Measurements from ENCODE around the gene VPS54.

The VPS54 gene

GRCh38 chr2:64023485-64024258 lies 4.4 kb upstream of the VPS54 start:
- no peaks in the 10 kb centered on the region for H3K9me3 ChIP-seq (ENCODE audit: control extremely low read depth in 1 of 5, control insufficient read depth in 4 of 5, insufficient read depth in 2 of 5, low read depth in 1 of 5, low read length in 4 of 5)
- H3K4me3 ChIP-seq (ENCODE audit: control insufficient read depth in 1 of 7, extremely low read depth in 1 of 7, insufficient read depth in 4 of 7, low read depth in 2 of 7, low read length in 6 of 7) = no peak overlapping the region
- ChIA-PET POLR2A (interaction anchor here (0.7 kb wide), 1 partner anchor 16 kb away, joined by 3 read pairs; no protein-coding TSS in a partner anchor), CTCF (interaction anchor here (1.1 to 1.2 kb wide), 2 partner anchors 12 to 305 kb away, joined by 3 read pairs; no protein-coding TSS in a partner anchor)
- 89% methylated on average over 2 of the region's 4 CpGs for WGBS (ENCODE audit: insufficient coverage)
- H3K27me3 ChIP-seq (replicated peaks in 2 of 5; ENCODE audit: control insufficient read depth in 4 of 5, insufficient read depth in 5 of 5, low read length in 4 of 5) = no peaks in the 10 kb centered on the region
- peaks cover 2 to 22% (median 9%) of the 10 kb centered on the region in 4 experiments for H3K4me1 ChIP-seq (ENCODE audit: control extremely low read depth in 1 of 4, control insufficient read depth in 4 of 4, insufficient read depth in 4 of 4, low read length in 3 of 4)
- H3K27ac ChIP-seq (ENCODE audit: insufficient read depth in 1 of 2, low read depth in 1 of 2, low read length in 2 of 2, poor library complexity in 1 of 2, severe bottlenecking in 2 of 2) = no peak overlapping the region
- H3K36me3 ChIP-seq (ENCODE audit: control insufficient read depth in 4 of 4, insufficient read depth in 4 of 4, low read length in 3 of 4) = no peaks in the 10 kb centered on the region
- peak in 2 of 3 donors; percentile 32 to 52 for DNase-seq

DNA sequence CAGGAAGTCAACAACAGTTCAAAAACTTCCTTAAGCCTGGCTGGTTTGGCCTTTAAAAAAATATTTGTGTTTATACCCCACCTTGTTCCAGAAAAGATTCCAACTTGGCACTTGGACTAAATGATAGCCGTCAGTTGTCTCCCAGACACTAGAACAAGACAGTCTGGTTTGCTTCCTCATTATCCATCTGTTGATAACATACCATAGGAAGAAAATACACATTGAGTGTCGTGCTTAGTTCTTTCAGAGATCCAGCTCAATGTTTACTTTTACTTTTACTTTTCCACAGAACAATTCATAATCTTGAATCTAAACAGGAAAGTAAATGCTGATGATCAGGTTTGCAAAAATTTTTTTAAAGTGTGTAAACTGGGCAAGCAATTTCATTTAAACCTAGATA lies 2.4 kb upstream of the VPS54 start:
- Histone ChIP-seq H3K36me3 (ENCODE audit: control insufficient read depth in 4 of 4, insufficient read depth in 4 of 4, low read length in 3 of 4) (no peaks in the 10 kb centered on the region), H3K4me1 (ENCODE audit: control extremely low read depth in 1 of 4, control insufficient read depth in 4 of 4, insufficient read depth in 4 of 4, low read length in 3 of 4) (peaks cover 5 to 30% (median 12%) of the 10 kb centered on the region in 4 experiments), H3K27me3 (replicated peaks in 2 of 5; ENCODE audit: control insufficient read depth in 4 of 5, insufficient read depth in 5 of 5, low read length in 4 of 5) (no peaks in the 10 kb centered on the region), H3K9me3 (ENCODE audit: control extremely low read depth in 1 of 5, control insufficient read depth in 4 of 5, insufficient read depth in 2 of 5, low read depth in 1 of 5, low read length in 4 of 5) (no peaks in the 10 kb centered on the region), H3K27ac (ENCODE audit: insufficient read depth in 1 of 2, low read depth in 1 of 2, low read length in 2 of 2, poor library complexity in 1 of 2, severe bottlenecking in 2 of 2) (peak overlapping the region in 1 of 2 experiments; percentile 12), H3K4me3 (ENCODE audit: control insufficient read depth in 1 of 7, extremely low read depth in 1 of 7, insufficient read depth in 4 of 7, low read depth in 2 of 7, low read length in 6 of 7) (peak overlapping the region in 3 of 7 experiments; percentile 19 to 54 (median 26))
- DNase-seq = peak in 2 of 3 donors; percentile 53 to 63
- ChIA-PET CTCF (no interaction called here), POLR2A (interaction anchor here (1.3 kb wide), 1 partner anchor 28 kb away, joined by 3 read pairs; no protein-coding TSS in a partner anchor)
- WGBS (ENCODE audit: insufficient coverage) = 20% methylated on average over 1 of the region's 2 CpGs

DNA sequence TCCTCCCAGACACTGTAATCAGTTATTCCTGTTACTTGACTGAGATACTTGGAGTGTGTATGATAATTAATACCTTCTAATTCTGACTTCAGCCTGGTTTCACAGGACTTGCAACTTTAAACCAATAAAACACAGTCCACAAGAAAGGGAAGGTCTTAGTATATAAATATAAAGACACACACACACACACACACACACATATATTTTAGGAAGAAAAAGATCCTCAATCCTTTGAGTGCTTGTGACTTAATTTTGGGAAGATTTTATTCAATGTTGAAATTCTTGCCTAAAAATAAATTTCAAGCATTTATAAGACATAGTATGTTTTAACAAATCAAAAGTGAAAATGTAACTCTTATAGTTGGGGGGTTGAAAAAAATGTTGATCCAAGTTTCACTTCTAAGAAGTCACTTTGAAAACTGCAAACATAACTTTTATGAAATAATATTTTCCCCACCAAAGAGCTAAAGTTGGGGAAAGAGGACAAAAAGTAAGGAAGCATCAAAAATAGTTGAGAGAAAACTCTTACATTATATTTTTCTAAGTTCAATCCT lies 824 bp upstream of the VPS54 start:
- peak overlapping the region in 6 of 7 experiments; percentile 74 to 96 (median 84) for H3K4me3 ChIP-seq (ENCODE audit: control insufficient read depth in 1 of 7, extremely low read depth in 1 of 7, insufficient read depth in 4 of 7, low read depth in 2 of 7, low read length in 6 of 7)
- ChIA-PET CTCF (interaction anchor here (0.8 kb wide), 1 partner anchor 14 kb away, joined by 3 read pairs; no protein-coding TSS in a partner anchor), POLR2A (no interaction called here)
- no peaks in the 10 kb centered on the region for H3K9me3 ChIP-seq (ENCODE audit: control extremely low read depth in 1 of 5, control insufficient read depth in 4 of 5, insufficient read depth in 2 of 5, low read depth in 1 of 5, low read length in 4 of 5)
- H3K27me3 ChIP-seq (replicated peaks in 2 of 5; ENCODE audit: control insufficient read depth in 4 of 5, insufficient read depth in 5 of 5, low read length in 4 of 5) = no peaks in the 10 kb centered on the region
- H3K36me3 ChIP-seq (ENCODE audit: control insufficient read depth in 4 of 4, insufficient read depth in 4 of 4, low read length in 3 of 4) = no peaks in the 10 kb centered on the region
- H3K27ac ChIP-seq (ENCODE audit: insufficient read depth in 1 of 2, low read depth in 1 of 2, low read length in 2 of 2, poor library complexity in 1 of 2, severe bottlenecking in 2 of 2) = peak overlapping the region; percentile 81 to 88
- peaks cover 5 to 31% (median 15%) of the 10 kb centered on the region in 4 experiments for H3K4me1 ChIP-seq (ENCODE audit: control extremely low read depth in 1 of 4, control insufficient read depth in 4 of 4, insufficient read depth in 4 of 4, low read length in 3 of 4)
- peak in 2 of 3 donors; percentile 42 to 49 for DNase-seq

DNA sequence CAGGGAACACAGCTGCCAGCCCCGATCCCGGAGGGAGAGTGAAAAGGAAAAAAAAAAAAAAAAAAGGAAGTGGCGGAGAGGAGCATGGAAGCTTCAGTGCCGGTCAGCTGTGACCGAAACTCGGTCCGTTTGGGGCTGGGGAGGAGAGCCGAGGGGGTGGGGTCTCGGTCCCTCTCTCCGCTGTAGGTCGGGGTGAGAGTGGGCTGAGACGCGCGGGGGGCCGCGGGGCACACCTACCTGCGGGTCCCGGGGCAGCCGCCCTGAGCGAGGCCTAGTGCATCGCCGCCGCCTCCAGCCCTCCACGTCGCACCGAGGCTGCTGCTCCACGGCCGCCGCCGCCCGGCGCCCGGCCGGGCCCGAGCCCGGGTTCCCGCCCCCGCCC lies 536 bp downstream of the VPS54 start:
- no peaks in the 10 kb centered on the region for H3K36me3 ChIP-seq (ENCODE audit: control insufficient read depth in 4 of 4, insufficient read depth in 4 of 4, low read length in 3 of 4)
- peak overlapping the region; percentile 44 to 96 (median 81) for H3K4me3 ChIP-seq (ENCODE audit: control insufficient read depth in 1 of 7, extremely low read depth in 1 of 7, insufficient read depth in 4 of 7, low read depth in 2 of 7, low read length in 6 of 7)
- peak in 2 of 3 donors; percentile 55 to 75 for DNase-seq
- WGBS (ENCODE audit: insufficient coverage) = 0% methylated on average over 13 of the region's 38 CpGs
- ChIA-PET POLR2A (interaction anchor here (1.0 kb wide), 1 partner anchor 178 kb away, joined by 5 read pairs; no protein-coding TSS in a partner anchor), CTCF (no interaction called here)
- H3K9me3 ChIP-seq (ENCODE audit: control extremely low read depth in 1 of 5, control insufficient read depth in 4 of 5, insufficient read depth in 2 of 5, low read depth in 1 of 5, low read length in 4 of 5) = no peaks in the 10 kb centered on the region
- peaks cover 5 to 35% (median 15%) of the 10 kb centered on the region in 4 experiments for H3K4me1 ChIP-seq (ENCODE audit: control extremely low read depth in 1 of 4, control insufficient read depth in 4 of 4, insufficient read depth in 4 of 4, low read length in 3 of 4)
- no peaks in the 10 kb centered on the region for H3K27me3 ChIP-seq (replicated peaks in 2 of 5; ENCODE audit: control insufficient read depth in 4 of 5, insufficient read depth in 5 of 5, low read length in 4 of 5)
- H3K27ac ChIP-seq (ENCODE audit: insufficient read depth in 1 of 2, low read depth in 1 of 2, low read length in 2 of 2, poor library complexity in 1 of 2, severe bottlenecking in 2 of 2) = peak overlapping the region; percentile 81 to 88

DNA sequence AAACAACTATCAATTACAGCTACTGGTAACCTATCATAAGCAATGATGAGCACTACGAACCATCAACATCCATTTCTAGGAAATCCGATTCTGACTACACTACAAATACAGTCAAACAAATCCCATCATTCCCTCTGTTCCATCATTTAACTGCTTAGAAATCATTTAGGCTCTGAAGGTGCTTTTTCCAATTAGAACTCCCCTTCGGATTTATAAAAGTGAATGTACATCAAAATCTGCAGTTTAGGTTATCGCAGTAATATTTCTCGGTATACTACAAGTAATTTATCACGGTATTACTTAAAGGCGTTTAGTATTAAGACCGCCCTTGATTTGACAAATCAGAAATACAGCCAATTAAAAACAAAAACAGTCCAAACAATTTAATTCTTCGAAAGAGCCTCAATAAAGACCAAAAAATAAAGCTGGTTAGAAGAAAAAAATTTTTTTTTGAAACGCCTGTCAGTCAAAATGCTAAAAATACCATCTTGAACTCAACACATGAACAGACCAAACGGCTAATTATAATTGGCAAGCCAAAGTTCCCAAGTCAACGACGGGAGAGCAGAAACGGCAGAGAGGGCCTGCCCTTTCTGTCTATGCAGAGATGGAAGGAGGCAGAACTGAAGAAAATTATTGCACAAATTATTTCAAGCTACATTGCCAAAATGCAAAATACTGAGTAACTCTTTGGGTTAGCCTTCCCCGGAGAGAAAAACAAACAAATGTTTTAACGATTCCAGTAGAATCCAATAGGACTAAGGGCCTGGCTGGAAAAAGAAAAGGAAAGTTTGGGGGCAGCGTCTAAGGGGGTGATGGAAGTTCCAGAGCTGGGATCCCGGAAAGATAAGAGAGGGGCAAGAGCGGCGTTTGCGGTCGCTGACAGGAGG lies 1.2 kb downstream of the VPS54 start:
- WGBS (ENCODE audit: insufficient coverage) = 28% methylated on average over 13 of the region's 22 CpGs
- ChIA-PET CTCF (interaction anchor here (0.6 kb wide), 1 partner anchor 417 kb away, joined by 3 read pairs; no protein-coding TSS in a partner anchor), POLR2A (interaction anchor here (0.6 to 1.0 kb wide), 2 partner anchors 140 to 177 kb away, joined by 3 to 5 read pairs; no protein-coding TSS in a partner anchor)
- peaks cover 5 to 35% (median 15%) of the 10 kb centered on the region in 4 experiments for H3K4me1 ChIP-seq (ENCODE audit: control extremely low read depth in 1 of 4, control insufficient read depth in 4 of 4, insufficient read depth in 4 of 4, low read length in 3 of 4)
- no peaks in the 10 kb centered on the region for H3K9me3 ChIP-seq (ENCODE audit: control extremely low read depth in 1 of 5, control insufficient read depth in 4 of 5, insufficient read depth in 2 of 5, low read depth in 1 of 5, low read length in 4 of 5)
- H3K27ac ChIP-seq (ENCODE audit: insufficient read depth in 1 of 2, low read depth in 1 of 2, low read length in 2 of 2, poor library complexity in 1 of 2, severe bottlenecking in 2 of 2) = peak overlapping the region; percentile 81 to 88
- peaks cover 0 to 2% (median 0%) of the 10 kb centered on the region in 4 experiments for H3K36me3 ChIP-seq (ENCODE audit: control insufficient read depth in 4 of 4, insufficient read depth in 4 of 4, low read length in 3 of 4)
- H3K27me3 ChIP-seq (replicated peaks in 2 of 5; ENCODE audit: control insufficient read depth in 4 of 5, insufficient read depth in 5 of 5, low read length in 4 of 5) = no peaks in the 10 kb centered on the region
- peak overlapping the region; percentile 44 to 96 (median 81) for H3K4me3 ChIP-seq (ENCODE audit: control insufficient read depth in 1 of 7, extremely low read depth in 1 of 7, insufficient read depth in 4 of 7, low read depth in 2 of 7, low read length in 6 of 7)
- peak in 2 of 3 donors; percentile 51 to 75 for DNase-seq

DNA sequence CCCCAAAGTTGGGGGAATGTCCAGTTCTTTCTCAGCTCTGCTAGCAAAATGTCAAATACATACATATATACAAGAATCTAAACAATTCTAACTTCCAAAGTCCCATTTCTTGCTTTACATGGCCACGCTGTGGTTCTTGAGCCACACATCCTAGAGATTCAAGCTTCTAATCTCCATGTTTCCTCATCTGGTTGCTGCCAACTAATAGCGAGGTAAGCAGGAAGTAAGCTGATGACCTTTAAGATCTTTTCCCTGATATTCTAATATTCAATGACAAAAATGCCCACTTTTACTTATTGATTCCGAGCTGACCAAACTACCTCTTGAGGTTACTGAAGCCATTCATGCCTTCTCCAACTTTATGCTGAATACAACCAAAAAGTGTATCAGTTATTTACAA lies 3.3 kb downstream of the VPS54 start:
- no peaks in the 10 kb centered on the region for H3K9me3 ChIP-seq (ENCODE audit: control extremely low read depth in 1 of 5, control insufficient read depth in 4 of 5, insufficient read depth in 2 of 5, low read depth in 1 of 5, low read length in 4 of 5)
- H3K36me3 ChIP-seq (ENCODE audit: control insufficient read depth in 4 of 4, insufficient read depth in 4 of 4, low read length in 3 of 4) = peaks cover 0 to 2% (median 0%) of the 10 kb centered on the region in 4 experiments
- H3K4me1 ChIP-seq (ENCODE audit: control extremely low read depth in 1 of 4, control insufficient read depth in 4 of 4, insufficient read depth in 4 of 4, low read length in 3 of 4) = peaks cover 5 to 29% (median 15%) of the 10 kb centered on the region in 4 experiments
- H3K27ac ChIP-seq (ENCODE audit: insufficient read depth in 1 of 2, low read depth in 1 of 2, low read length in 2 of 2, poor library complexity in 1 of 2, severe bottlenecking in 2 of 2) = no peak overlapping the region
- WGBS (ENCODE audit: insufficient coverage) = 83% methylated on average over 3 of the region's 3 CpGs
- POLR2A ChIA-PET = no interaction called here
- no peak for DNase-seq
- H3K4me3 ChIP-seq (ENCODE audit: control insufficient read depth in 1 of 7, extremely low read depth in 1 of 7, insufficient read depth in 4 of 7, low read depth in 2 of 7, low read length in 6 of 7) = no peak overlapping the region
- CTCF ChIA-PET = interaction anchor here (0.9 to 1.0 kb wide), 2 partner anchors 37 to 226 kb away, joined by 3 read pairs; no protein-coding TSS in a partner anchor
- H3K27me3 ChIP-seq (replicated peaks in 2 of 5; ENCODE audit: control insufficient read depth in 4 of 5, insufficient read depth in 5 of 5, low read length in 4 of 5) = no peaks in the 10 kb centered on the region
